Measurements from ENCODE around the gene TRAF7. TPM values are rescaled to one million over a fixed set of nuclear protein-coding genes. Genes with fewer than 3 reads are reported as not detected.
"Not testable (repeated sequence)": the region's sequence is repeated elsewhere in the genome, so short reads cannot be mapped to it uniquely, and the experiment has no call there.

Gene TRAF7
- total RNA-seq, 1 donor from 2014 or later: 26.0 TPM

DNA sequence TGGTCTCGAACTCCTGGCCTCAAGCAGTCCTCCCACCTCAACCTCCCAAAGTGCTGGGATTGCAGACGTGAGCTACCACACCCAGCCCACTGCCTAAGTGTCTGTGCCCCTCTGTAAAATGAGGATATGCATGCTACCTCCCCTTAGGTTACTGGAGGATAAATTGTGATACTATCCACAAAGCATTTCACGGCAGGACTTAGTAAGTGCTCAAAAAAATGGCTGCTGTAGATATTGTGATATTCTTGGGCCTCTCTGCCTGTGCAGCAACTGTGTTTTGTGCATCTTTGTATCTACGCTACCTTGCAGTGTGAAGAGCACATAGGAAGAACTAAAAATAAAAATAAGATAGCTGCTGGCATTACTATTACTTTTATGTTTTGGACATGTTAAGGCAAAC, 42.7 kb downstream of the TRAF7 start:
- Histone ChIP-seq H3K36me3 (no peaks in the 10 kb centered on the region), H3K4me1 (peaks cover 12% of the 10 kb centered on the region), H3K27me3 (ENCODE audit: low read depth) (peaks cover 62% of the 10 kb centered on the region), H3K27ac (replicated peaks) (no peak overlapping the region), H3K9me3 (replicated peaks) (no peaks in the 10 kb centered on the region), H3K4me3 (no peak overlapping the region)
- intact Hi-C loops (cut with micrococcal nuclease): no loop called here
- DNase-seq: no peak
- TF ChIP-seq, protein P1, sequence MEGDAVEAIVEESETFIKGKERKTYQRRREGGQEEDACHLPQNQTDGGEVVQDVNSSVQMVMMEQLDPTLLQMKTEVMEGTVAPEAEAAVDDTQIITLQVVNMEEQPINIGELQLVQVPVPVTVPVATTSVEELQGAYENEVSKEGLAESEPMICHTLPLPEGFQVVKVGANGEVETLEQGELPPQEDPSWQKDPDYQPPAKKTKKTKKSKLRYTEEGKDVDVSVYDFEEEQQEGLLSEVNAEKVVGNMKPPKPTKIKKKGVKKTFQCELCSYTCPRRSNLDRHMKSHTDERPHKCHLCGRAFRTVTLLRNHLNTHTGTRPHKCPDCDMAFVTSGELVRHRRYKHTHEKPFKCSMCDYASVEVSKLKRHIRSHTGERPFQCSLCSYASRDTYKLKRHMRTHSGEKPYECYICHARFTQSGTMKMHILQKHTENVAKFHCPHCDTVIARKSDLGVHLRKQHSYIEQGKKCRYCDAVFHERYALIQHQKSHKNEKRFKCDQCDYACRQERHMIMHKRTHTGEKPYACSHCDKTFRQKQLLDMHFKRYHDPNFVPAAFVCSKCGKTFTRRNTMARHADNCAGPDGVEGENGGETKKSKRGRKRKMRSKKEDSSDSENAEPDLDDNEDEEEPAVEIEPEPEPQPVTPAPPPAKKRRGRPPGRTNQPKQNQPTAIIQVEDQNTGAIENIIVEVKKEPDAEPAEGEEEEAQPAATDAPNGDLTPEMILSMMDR (IDR thresholded peaks at IDR 0.05; ENCODE audit: borderline replicate concordance): no peak

DNA sequence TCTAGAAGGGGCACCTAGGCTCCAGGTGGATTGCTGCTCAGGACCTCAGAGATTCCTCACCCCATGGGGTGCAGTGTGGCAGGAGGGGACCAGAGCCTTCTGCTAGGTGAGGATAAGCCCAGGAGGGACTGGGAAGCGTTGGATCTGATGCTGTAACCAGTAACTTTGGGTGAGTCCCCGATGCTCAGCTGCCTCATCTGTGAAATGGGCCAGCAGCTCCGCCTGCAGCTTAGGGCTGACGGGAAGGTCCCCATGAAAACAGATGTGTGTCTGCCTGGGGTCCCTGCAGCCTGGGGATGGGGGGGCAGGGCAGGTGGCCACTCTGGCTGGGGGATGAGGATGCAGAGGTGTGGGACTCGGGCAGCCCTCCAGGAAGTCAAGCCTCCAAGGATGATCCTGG, 43.5 kb downstream of the TRAF7 start:
- H3K27ac ChIP-seq (replicated peaks): no peak overlapping the region
- TF ChIP-seq, protein P1 (IDR thresholded peaks at IDR 0.05; ENCODE audit: borderline replicate concordance): no peak
- peaks cover 12% of the 10 kb centered on the region for H3K4me1 ChIP-seq
- H3K36me3 ChIP-seq: no peaks in the 10 kb centered on the region
- H3K27me3 ChIP-seq (ENCODE audit: low read depth): peaks cover 54% of the 10 kb centered on the region
- no peaks in the 10 kb centered on the region for H3K9me3 ChIP-seq (replicated peaks)
- no peak for DNase-seq
- no peak overlapping the region for H3K4me3 ChIP-seq
- intact Hi-C loops (cut with micrococcal nuclease): no loop called here

DNA sequence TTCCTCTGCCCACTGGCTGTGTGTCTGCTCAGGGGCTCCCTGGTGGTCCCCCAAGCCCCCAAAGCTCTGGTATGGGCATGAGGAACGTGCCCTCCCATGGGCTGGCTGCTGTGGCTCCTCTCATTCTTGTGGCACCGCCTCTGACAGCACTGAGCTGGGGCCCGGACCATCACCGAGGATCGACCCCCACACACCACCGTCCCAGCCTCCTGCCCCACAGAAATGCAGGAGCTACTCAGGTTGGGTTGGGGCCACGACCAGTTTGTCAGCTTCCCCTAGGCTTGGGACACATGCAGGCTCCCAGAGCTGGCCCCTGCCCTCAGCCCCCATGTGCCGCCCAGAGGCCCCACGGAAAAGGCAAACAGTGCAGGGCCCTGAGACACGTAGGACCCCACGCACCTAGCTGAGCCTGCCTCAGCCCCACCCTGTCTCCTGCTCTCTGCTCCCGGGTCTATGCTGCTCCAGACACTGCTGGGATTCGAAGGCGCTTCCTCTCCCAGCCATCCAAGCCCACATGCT, 44.1 kb downstream of the TRAF7 start:
- H3K4me3 ChIP-seq: no peak overlapping the region
- no peak overlapping the region for H3K27ac ChIP-seq (replicated peaks)
- TF ChIP-seq, protein P1 (IDR thresholded peaks at IDR 0.05; ENCODE audit: borderline replicate concordance): no peak
- no peaks in the 10 kb centered on the region for H3K9me3 ChIP-seq (replicated peaks)
- no peak for DNase-seq
- intact Hi-C loops (cut with micrococcal nuclease): no loop called here
- no peaks in the 10 kb centered on the region for H3K36me3 ChIP-seq
- peaks cover 15% of the 10 kb centered on the region for H3K4me1 ChIP-seq
- peaks cover 48% of the 10 kb centered on the region for H3K27me3 ChIP-seq (ENCODE audit: low read depth)

DNA sequence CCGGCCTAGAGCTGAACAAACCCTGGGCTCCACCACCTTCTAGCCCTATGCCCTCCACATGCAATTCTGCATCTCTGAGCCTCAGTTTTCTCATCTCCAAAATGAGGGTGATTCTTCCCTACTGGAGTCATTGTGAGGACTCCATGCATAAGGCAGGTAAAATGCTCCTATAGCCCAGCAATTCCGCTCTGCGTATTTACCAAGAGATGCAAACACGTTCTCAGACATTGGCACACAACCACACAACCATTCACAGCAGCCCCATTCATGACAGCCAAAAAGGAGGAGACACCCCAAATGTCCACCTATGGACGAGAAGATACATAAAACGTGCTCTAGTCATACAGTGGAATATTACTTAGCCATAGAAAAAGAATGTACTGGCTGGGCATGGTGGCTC, 44.7 kb downstream of the TRAF7 start:
- TF ChIP-seq, protein P1 (IDR thresholded peaks at IDR 0.05; ENCODE audit: borderline replicate concordance): no peak
- no peaks in the 10 kb centered on the region for H3K36me3 ChIP-seq
- H3K4me1 ChIP-seq: peaks cover 18% of the 10 kb centered on the region
- H3K9me3 ChIP-seq (replicated peaks): no peaks in the 10 kb centered on the region
- DNase-seq: no peak
- intact Hi-C loops (cut with micrococcal nuclease): no loop called here
- no peak overlapping the region for H3K4me3 ChIP-seq
- peaks cover 42% of the 10 kb centered on the region for H3K27me3 ChIP-seq (ENCODE audit: low read depth)
- no peak overlapping the region for H3K27ac ChIP-seq (replicated peaks)

DNA sequence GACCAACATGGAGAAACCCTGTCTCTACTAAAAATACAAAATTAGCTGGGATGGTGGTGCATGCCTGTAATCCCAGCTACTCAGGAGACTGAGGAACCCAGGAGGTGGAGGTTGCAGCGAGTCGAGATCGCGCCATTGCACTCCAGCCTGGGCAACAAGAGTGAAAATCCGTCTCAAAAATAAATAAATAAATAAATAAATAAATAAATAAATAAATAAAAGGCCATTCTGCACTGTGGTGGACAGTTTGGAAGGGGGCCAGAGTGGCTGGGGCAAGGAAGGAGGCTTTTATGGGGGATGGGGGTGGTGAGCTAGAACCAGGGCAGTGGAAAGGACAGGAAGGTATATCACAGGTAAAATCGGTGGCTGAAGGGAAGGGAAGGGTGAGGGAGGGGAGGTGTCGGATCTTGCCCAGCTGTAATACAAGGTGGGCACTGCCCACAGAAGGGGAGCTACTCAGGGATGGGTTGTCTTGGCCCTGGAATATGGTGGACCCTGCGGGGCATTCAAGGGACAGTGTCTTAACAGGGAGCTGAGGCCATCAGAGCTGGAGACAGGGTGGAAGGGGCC, 47.6 kb downstream of the TRAF7 start:
- peaks cover 28% of the 10 kb centered on the region for H3K4me1 ChIP-seq
- H3K27ac ChIP-seq (replicated peaks); intact Hi-C loops (cut with micrococcal nuclease); DNase-seq; H3K4me3 ChIP-seq; H3K9me3 ChIP-seq (replicated peaks): not testable (repeated sequence)
- peaks cover 17% of the 10 kb centered on the region for H3K36me3 ChIP-seq
- peaks cover 17% of the 10 kb centered on the region for H3K27me3 ChIP-seq (ENCODE audit: low read depth)

DNA sequence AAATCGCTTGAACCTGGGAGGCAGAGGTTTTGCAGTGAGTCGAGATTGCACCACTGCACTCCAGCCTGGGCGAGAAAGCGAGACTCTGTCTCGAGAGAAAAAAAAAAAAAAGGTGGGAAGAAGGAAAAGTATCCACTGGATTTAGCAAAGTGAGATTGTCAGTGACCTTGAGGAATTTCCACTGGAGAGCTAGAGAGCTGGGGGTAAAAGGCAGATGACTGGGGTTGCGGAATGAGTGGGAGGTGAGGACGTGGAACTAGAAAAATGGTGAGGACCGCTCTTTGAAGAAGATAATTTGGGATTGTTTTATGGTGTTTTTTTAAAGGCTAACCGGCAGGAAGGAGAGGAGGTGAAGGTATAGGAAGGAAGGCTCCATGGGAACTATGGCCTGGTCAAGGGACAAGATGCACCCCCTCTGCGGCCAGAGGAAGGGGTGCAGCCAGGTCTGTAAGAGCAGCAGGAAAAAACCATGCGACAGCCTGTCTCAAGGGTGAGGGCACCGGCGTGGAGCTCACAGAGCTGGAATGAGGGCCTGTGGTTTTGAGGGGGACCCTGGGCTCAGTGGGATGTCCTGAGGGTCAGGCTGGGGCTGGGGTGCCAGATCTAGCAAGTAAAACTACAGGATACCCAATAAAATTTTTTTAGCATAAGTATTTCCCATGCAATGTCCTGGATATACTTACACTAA, 49.0 kb downstream of the TRAF7 start:
- no peak for DNase-seq
- Histone ChIP-seq H3K4me3 (peak overlapping the region; percentile 86), H3K27me3 (ENCODE audit: low read depth) (peaks cover 4% of the 10 kb centered on the region), H3K36me3 (peaks cover 31% of the 10 kb centered on the region), H3K4me1 (peaks cover 28% of the 10 kb centered on the region), H3K27ac (replicated peaks) (peak overlapping the region; percentile 100), H3K9me3 (replicated peaks) (no peaks in the 10 kb centered on the region)
- intact Hi-C loops (cut with micrococcal nuclease): no loop called here
- TF ChIP-seq, protein P1 (IDR thresholded peaks at IDR 0.05; ENCODE audit: borderline replicate concordance): no peak

All from left ventricle myocardium inferior (tissue), 1 donor.